SH-SY5Y (cell line): ENCODE measurements around the gene TMEM44.

Source experiments
- GATA2 ChIP-seq: IDR thresholded peaks from 2 replicates; pipeline ENCODE4 v1.6.1; 2011; ENCODE audit warnings: mild to moderate bottlenecking, low read depth, low read length
- GATA3 ChIP-seq: IDR thresholded peaks from 2 replicates; pipeline ENCODE4 v1.6.1; 2011; ENCODE audit warnings: low read depth, mild to moderate bottlenecking, low read length, moderate library complexity

DNA sequence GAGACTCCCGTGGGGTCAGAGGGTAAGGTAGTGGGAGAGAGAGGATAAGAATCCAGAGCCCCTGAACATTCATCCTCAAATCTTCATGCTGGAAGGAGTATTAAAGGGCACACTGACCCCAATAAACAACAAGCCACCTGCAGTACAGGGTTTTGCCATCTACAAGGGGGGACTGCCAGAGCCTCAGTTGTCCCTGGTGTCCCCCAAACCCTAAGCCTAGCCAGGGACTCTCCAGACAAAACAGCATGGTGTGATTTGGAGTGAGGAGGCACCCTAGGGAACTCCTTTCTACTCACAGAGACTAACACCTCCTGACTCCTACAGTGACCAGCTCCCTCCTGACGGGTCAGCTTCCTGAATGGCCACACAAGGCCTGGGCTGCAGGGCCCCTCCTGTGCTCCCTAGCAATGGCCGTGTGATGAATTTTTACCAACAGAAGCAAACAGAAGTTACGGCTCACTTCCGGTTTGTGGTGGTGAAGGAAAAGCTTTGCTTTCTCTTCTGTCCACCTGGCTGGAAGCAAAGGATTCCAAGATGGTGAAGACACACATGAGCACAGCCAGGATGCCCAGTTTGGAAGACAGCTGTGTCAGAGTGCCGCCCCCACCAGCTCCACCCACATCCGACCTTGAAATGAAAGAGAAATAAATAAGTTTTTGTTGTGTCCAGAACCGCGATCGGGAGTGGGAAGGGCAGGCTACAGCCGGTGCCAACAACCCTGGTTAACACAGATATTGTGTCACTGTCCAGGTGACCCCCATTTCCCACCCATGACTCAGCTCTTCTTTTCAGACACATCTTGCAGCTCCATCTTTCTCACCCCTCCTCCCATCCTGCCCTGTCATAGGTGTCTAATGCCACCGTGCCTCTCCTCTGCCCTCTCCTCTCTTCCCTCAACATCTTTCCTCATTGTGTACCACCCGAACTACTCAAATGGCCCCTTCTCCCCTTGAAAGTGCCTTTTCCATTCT, 76.8 kb downstream of the TMEM44 start:
- TF ChIP-seq GATA3 (no peak), GATA2 (no peak)
